K562 (cell line): ENCODE measurements around the gene EPHB6. TPM values are rescaled to one million over a fixed set of nuclear protein-coding genes. Genes with fewer than 3 reads are reported as not detected.

Experiments
- ATAC-seq: fragments of 200-7000 bp; cut with Tn5 transposase; 3 replicates; pipeline ENCODE4 v1.9.1; 2020; ENCODE audit warnings: moderate library complexity
- BruUV-seq: library from RNA; stranded (reverse); fragments of 400-500 nt; replicated peaks from 2 replicates; lab custom pipeline; 2021; lab: Mats Ljungman, UMichigan
- CTCF ChIA-PET: fragments of 300-600 bp; formaldehyde crosslinking; extraction: SDS; loops from one replicate; lab custom pipeline; 2021; ENCODE audit warnings: low intra/inter-chr PET ratio; lab: Yijun Ruan, JAX
- POLR2A ChIA-PET: fragments of 300-600, 350-650 bp; sonication (Branson Sonifier 250); formaldehyde crosslinking; extraction: SDS; loops from one replicate; lab custom pipeline; 2021; ENCODE audit warnings: antibody characterized with exemption, inconsistent platforms; lab: Yijun Ruan, JAX
- DNase-seq, 4 experiments: peaks; one replicate each; pipeline versions ENCODE4 v3.0.0 to v3.0.0-alpha.2; 2011 to 2018; ENCODE audit warnings: low spot score in 3 of 4, mixed read lengths in 3 of 4; ENCODE audit errors: extremely low read depth in 1 of 4
- FAIRE-seq: peaks from 2 replicates; lab custom pipeline; 2011; peaks lifted over from hg19 to GRCh38; lab: Jason Lieb, UNC
- H2AFZ ChIP-seq: 2 replicates; pipeline ENCODE4 v1.6.0; 2011; ENCODE audit warnings: low read depth, low read length, control low read depth, inconsistent platforms
- H3K27ac ChIP-seq: fragments of 200-600 bp; 3 replicates; pipeline ENCODE4 v1.8.0; 2011; ENCODE audit warnings: low read depth, mild to moderate bottlenecking, control low read depth, inconsistent platforms, low read length, moderate library complexity, mixed read lengths; ENCODE audit errors: extremely low read depth
- H3K27me3 ChIP-seq, 2 experiments: fragments of 300-600 bp in 1 of 2; 2 replicates in 1 of 2; 3 replicates in 1 of 2; pipeline versions ENCODE4 v1.6.0 to v1.8.0; 2011; ENCODE audit warnings: inconsistent platforms in 2 of 2, low read length in 2 of 2, mild to moderate bottlenecking in 1 of 2, mixed read lengths in 1 of 2, moderate library complexity in 1 of 2; ENCODE audit not compliant: control insufficient read depth in 2 of 2, insufficient read depth in 2 of 2
- H3K36me3 ChIP-seq: fragments of 300-600 bp; 3 replicates; pipeline ENCODE4 v1.8.0; 2011; ENCODE audit warnings: mild to moderate bottlenecking, low read length, inconsistent platforms; ENCODE audit not compliant: control insufficient read depth, insufficient read depth
- H3K4me1 ChIP-seq, 2 experiments: fragments of 200-600 bp in 1 of 2; replicated peaks in 1 of 2; 2 replicates in 1 of 2; 3 replicates in 1 of 2; pipeline versions ENCODE4 v1.5.1 to v1.8.0; 2011; ENCODE audit warnings: inconsistent platforms in 2 of 2, low read length in 2 of 2, mild to moderate bottlenecking in 1 of 2, mixed read lengths in 1 of 2, moderate library complexity in 1 of 2; ENCODE audit not compliant: control insufficient read depth in 2 of 2, insufficient read depth in 2 of 2
- H3K4me2 ChIP-seq: 2 replicates; pipeline ENCODE4 v1.6.1; 2011; ENCODE audit warnings: low read length, control low read depth, inconsistent platforms, mixed read lengths; ENCODE audit not compliant: insufficient read depth
- H3K4me3 ChIP-seq: fragments of 200-600 bp; sonication (generic), shearing (Covaris generic); 2 replicates; pipeline ENCODE4 v1.5.1; 2016; ENCODE audit warnings: control low read depth, inconsistent platforms
- H3K79me2 ChIP-seq: fragments of 200-600 bp; 3 replicates; pipeline ENCODE4 v1.8.0; 2011; ENCODE audit warnings: low read length, inconsistent platforms; ENCODE audit not compliant: control insufficient read depth, insufficient read depth
- H3K9ac ChIP-seq, 2 experiments: 2 replicates each; pipeline versions ENCODE4 v1.6.0 to v1.6.1; 2011; ENCODE audit warnings: low read depth in 2 of 2, low read length in 2 of 2, control low read depth in 1 of 2, inconsistent platforms in 1 of 2, mild to moderate bottlenecking in 1 of 2, mixed read lengths in 1 of 2; ENCODE audit not compliant: insufficient read depth in 1 of 2
- H3K9me1 ChIP-seq: one replicate; pipeline ENCODE4 v1.6.0; 2011; ENCODE audit warnings: inconsistent platforms, mild to moderate bottlenecking, low read length, moderate library complexity; ENCODE audit not compliant: control insufficient read depth, insufficient read depth
- H3K9me3 ChIP-seq: replicated peaks from 2 replicates; pipeline ENCODE4 v1.5.1; 2011; ENCODE audit warnings: low read depth, low read length, inconsistent platforms; ENCODE audit not compliant: control insufficient read depth, insufficient read depth
- H4K20me1 ChIP-seq: replicated peaks from 2 replicates; pipeline ENCODE4 v1.6.1; 2011; ENCODE audit warnings: low read length, inconsistent platforms, mixed read lengths; ENCODE audit not compliant: control insufficient read depth, insufficient read depth
- ADNP ChIP-seq: fragments of 200-800 bp; sonication (Bioruptor generic); IDR thresholded peaks from 2 replicates; pipeline ENCODE4 v1.6.1; 2016; ENCODE audit warnings: missing genetic modification characterization, missing compliant biosample characterization
- DACH1 ChIP-seq: fragments of 450-650 bp; IDR thresholded peaks from 2 replicates; pipeline ENCODE4 v1.6.1; 2018; ENCODE audit not compliant: partially characterized antibody
- FOXO4 ChIP-seq: fragments of 450-650 bp; formaldehyde crosslinking; IDR thresholded peaks from 2 replicates; pipeline ENCODE4 v1.4.0; 2020; ENCODE audit warnings: mild to moderate bottlenecking, moderate library complexity
- MBD1 ChIP-seq: fragments of 250-450 bp; sonication (Bioruptor Pico); IDR thresholded peaks from 2 replicates; pipeline ENCODE4 v1.8.0; 2022; ENCODE audit warnings: inconsistent platforms
- NFYB ChIP-seq: IDR thresholded peaks from 2 replicates; pipeline ENCODE4 v1.6.1; 2011; ENCODE audit warnings: mild to moderate bottlenecking, moderate library complexity; ENCODE audit not compliant: insufficient read length; ENCODE audit errors: extremely low read depth
- RAD21 ChIP-seq, 2 experiments: fragments of 250-450 bp in 1 of 2; fragments of 450-650 bp in 1 of 2; sonication (Bioruptor Pico) in 1 of 2; formaldehyde crosslinking in 1 of 2; IDR thresholded peaks in 1 of 2; conservative IDR thresholded peaks in 1 of 2; 2 replicates each; pipeline versions ENCODE4 v1.4.0 to v1.8.0; 2020 to 2022; ENCODE audit warnings: mild to moderate bottlenecking in 2 of 2, moderate library complexity in 1 of 2
- SRSF9 ChIP-seq: fragments of 200-400 bp; formaldehyde crosslinking; IDR thresholded peaks from 2 replicates; pipeline ENCODE4 v1.6.1; 2017; ENCODE audit warnings: low read depth, low read length, borderline replicate concordance
- ZNF12 ChIP-seq: sonication (generic); formaldehyde crosslinking; IDR thresholded peaks from 2 replicates; pipeline ENCODE4 v1.4.0; 2020; ENCODE audit warnings: mild to moderate bottlenecking, missing genetic modification reagents
- ZNF3 ChIP-seq: fragments of 250-450 bp; sonication (Bioruptor Pico); IDR thresholded peaks from 2 replicates; pipeline ENCODE4 v1.5.0; 2021; ENCODE audit warnings: mild to moderate bottlenecking, moderate library complexity
- in situ Hi-C: fragments of 300-500 bp; cut with MboI; formaldehyde crosslinking; loops from 4 replicates; pipeline ENCODE4 v1.15.0; 2018; ENCODE audit warnings: inconsistent platforms, mixed read lengths
- intact Hi-C: fragments of 100-400 bp; cut with micrococcal nuclease; formaldehyde crosslinking; loops from 2 replicates; pipeline ENCODE4 v1.14.2; 2022
- polyA plus RNA-seq, 8 experiments: library from polyadenylated mRNA; depleted of rRNA in 4 of 8; stranded (reverse) in 5 of 8; unstranded in 3 of 8; fragments of >200 nt; fragmentation: Nextera tagmentation in 2 of 8; fragmentation: Illumina TruSeq in 1 of 8; extraction: Ambion mirVana in 2 of 8; extraction: Trizol in 1 of 8; gene quantifications; 2 replicates each; pipeline versions ENCODE4 v1.2.1 to v1.2.3, GENCODE V29; 2011 to 2014; ENCODE audit warnings: inconsistent platforms in 1 of 8, missing spikeins in 1 of 8
- total RNA-seq, 7 experiments: library from RNA; depleted of rRNA in 6 of 7; stranded (reverse); fragments of >200 nt in 6 of 7; fragmentation: Illumina TruSeq in 2 of 7; extraction: Trizol in 2 of 7; gene quantifications; 2 replicates each; pipeline versions ENCODE4 v1.2.1 to v1.2.3, GENCODE V29; 2011 to 2021; ENCODE audit warnings: low replicate concordance in 1 of 7
- TF ChIP-seq, protein P1 (sequence below): fragments of 450-650 bp; IDR thresholded peaks from 2 replicates; pipeline ENCODE4 v1.6.1; 2016
- TF ChIP-seq, protein P2 (sequence below): sonication (generic); formaldehyde crosslinking; IDR thresholded peaks from 2 replicates; pipeline ENCODE4 v1.8.0; 2023; ENCODE audit warnings: mild to moderate bottlenecking, missing genetic modification reagents
- TF ChIP-seq, protein P3 (sequence below): sonication (generic); formaldehyde crosslinking; IDR thresholded peaks from 2 replicates; pipeline ENCODE4 v1.8.1; 2023; ENCODE audit warnings: mild to moderate bottlenecking, missing genetic modification reagents

Gene EPHB6
- total and polyA plus RNA-seq, 9 of the 15 experiments (the other 6 are each of a cell fraction or from before 2014, with no cell fraction given), result 1.4 to 123 (median 7.6) TPM

- TF ChIP-seq, protein P1, sequence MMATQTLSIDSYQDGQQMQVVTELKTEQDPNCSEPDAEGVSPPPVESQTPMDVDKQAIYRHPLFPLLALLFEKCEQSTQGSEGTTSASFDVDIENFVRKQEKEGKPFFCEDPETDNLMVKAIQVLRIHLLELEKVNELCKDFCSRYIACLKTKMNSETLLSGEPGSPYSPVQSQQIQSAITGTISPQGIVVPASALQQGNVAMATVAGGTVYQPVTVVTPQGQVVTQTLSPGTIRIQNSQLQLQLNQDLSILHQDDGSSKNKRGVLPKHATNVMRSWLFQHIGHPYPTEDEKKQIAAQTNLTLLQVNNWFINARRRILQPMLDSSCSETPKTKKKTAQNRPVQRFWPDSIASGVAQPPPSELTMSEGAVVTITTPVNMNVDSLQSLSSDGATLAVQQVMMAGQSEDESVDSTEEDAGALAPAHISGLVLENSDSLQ, result no peak
- TF ChIP-seq NFYB (no peak), DACH1 (no peak), ZNF3 (no peak)
Observed at GRCh38 chr7:142901426-142902259, 46.8 kb downstream of the EPHB6 start (continued).

DNA sequence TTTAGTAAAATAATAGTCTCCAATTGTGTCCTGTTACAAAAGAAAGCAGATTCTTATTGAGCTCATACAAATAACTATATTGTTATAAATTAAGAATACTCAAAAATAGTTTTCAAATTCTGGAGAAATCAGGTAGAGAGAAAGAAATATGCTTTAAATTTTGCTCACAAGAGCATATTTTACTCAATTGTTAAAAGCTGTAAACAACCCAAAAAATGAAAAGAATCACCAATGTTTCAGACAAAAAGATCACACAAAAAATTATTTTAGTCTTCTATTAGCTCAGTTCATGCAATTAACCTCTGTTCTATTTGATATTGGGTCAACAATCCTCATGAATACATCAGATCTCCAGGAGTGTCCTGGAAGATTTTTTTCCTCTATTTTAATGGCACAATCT is 49.3 kb downstream of the EPHB6 start:
- Histone ChIP-seq H2AFZ (no peak overlapping the region), H3K4me3 (no peak overlapping the region), H3K4me2 (no peak overlapping the region), H3K27ac (no peak overlapping the region), H3K9ac (no peak overlapping the region), H3K36me3 (no peaks in the 10 kb centered on the region), H3K4me1 (peaks cover under 1 to 2% of the 10 kb centered on the region in 2 experiments; a peak in 3 of 5 replicates), H4K20me1 (no peaks in the 10 kb centered on the region), H3K9me1 (no peaks in the 10 kb centered on the region), H3K27me3 (peaks cover 6 to 23% of the 10 kb centered on the region in 2 experiments; a peak in 4 of 5 replicates), H3K79me2 (no peaks in the 10 kb centered on the region), H3K9me3 (0 out of 2 replicates have a peak, but pooled peaks cover 3% of the 10 kb centered on the region)
- no peak for FAIRE-seq
- no peak for DNase-seq
- BruUV-seq, result no TSS peak
- ChIA-PET CTCF (no interaction called here), POLR2A (interaction anchor here (0.8 kb wide), 1 partner anchor 16 kb away, joined by 4 read pairs; no protein-coding TSS in a partner anchor)
- in situ Hi-C loops, result no loop called here
- ATAC-seq, result no peak
- intact Hi-C loops, result no loop called here
- TF ChIP-seq MBD1 (CRISPR knock-in tag), result no peak
- no peak for TF ChIP-seq RAD21 (CRISPR knock-in tag; conservative IDR thresholded peaks at IDR 0.05 in 1 of 2, IDR thresholded peaks at IDR 0.05 in 1 of 2)
- TF ChIP-seq, protein P2, sequence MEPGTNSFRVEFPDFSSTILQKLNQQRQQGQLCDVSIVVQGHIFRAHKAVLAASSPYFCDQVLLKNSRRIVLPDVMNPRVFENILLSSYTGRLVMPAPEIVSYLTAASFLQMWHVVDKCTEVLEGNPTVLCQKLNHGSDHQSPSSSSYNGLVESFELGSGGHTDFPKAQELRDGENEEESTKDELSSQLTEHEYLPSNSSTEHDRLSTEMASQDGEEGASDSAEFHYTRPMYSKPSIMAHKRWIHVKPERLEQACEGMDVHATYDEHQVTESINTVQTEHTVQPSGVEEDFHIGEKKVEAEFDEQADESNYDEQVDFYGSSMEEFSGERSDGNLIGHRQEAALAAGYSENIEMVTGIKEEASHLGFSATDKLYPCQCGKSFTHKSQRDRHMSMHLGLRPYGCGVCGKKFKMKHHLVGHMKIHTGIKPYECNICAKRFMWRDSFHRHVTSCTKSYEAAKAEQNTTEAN, result no peak
- TF ChIP-seq ADNP (tag), result no peak
- TF ChIP-seq, protein P3, sequence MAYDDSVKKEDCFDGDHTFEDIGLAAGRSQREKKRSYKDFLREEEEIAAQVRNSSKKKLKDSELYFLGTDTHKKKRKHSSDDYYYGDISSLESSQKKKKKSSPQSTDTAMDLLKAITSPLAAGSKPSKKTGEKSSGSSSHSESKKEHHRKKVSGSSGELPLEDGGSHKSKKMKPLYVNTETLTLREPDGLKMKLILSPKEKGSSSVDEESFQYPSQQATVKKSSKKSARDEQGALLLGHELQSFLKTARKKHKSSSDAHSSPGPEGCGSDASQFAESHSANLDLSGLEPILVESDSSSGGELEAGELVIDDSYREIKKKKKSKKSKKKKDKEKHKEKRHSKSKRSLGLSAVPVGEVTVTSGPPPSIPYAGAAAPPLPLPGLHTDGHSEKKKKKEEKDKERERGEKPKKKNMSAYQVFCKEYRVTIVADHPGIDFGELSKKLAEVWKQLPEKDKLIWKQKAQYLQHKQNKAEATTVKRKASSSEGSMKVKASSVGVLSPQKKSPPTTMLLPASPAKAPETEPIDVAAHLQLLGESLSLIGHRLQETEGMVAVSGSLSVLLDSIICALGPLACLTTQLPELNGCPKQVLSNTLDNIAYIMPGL, result no peak
- TF ChIP-seq FOXO4 (CRISPR knock-in tag), result no peak
- TF ChIP-seq SRSF9, result no peak
- TF ChIP-seq ZNF12 (CRISPR knock-in tag), result no peak
